Measurements from ENCODE around the gene CALHM6. TPM values are rescaled to one million over a fixed set of nuclear protein-coding genes. Genes with fewer than 3 reads are reported as not detected.

Gene CALHM6
- 1 to 10 TPM; 1.3 to 2.3 TPM for total RNA-seq

DNA sequence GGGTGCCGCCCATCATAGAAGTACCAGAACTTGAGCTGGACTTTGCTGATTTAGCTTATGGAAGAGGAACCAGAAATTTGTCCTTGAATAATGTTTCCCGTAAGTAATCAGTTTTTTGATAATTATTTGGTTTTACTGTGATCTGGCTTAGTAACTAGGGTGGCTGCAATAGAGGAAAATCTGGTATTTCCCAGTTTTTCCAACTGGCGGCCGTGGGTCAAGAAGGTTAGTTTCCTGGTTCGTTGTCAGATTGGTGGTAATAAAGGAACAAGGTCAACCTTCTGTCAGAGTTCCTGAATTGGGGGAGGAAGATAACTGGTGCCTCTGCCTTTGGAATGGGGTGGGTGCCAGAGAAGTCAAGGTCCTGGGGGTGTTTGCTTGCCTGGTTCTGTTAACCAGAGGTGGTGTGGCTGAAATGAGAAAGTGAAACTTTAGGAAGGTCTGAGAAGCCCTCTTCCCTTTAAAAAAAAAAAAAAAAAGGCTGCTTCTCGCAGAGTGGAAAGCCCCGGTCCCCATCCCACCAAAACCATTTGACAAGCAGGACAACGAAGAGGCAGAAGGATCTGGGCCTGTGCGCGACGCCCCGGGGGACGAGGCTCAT, at the start of gene CALHM6:
Gene CALHM6 (plus strand): TSS at position 45 of the 601 bp plus-strand sequence. CDS start 555 bp downstream, at position 600.
- Histone ChIP-seq H3K4me1 (peaks cover 15% of the 10 kb centered on the region), H3K36me3 (replicated peaks in 1 of 2; ENCODE audit: insufficient read depth in 1 of 2, low read depth in 2 of 2) (no peaks in the 10 kb centered on the region), H3K9me3 (no peaks in the 10 kb centered on the region), H3K27ac (peak within 1 kb of the TSS in 2 of 4 donors; percentile 8 to 24), H3K4me3 (peak within 1 kb of the TSS in 1 of 2 donors; percentile 17), H3K27me3 (peaks cover 0 to 9% of the 10 kb centered on the region in 2 donors)
- intact Hi-C loops (cut with DNase I): no loop called here
- ATAC-seq (peak; percentile 9), DNase-seq (no peak)
- WGBS, 2 donors: 40 to 51% methylated on average over 8 to 13 of the region's 13 CpGs
- TF ChIP-seq, protein P1, sequence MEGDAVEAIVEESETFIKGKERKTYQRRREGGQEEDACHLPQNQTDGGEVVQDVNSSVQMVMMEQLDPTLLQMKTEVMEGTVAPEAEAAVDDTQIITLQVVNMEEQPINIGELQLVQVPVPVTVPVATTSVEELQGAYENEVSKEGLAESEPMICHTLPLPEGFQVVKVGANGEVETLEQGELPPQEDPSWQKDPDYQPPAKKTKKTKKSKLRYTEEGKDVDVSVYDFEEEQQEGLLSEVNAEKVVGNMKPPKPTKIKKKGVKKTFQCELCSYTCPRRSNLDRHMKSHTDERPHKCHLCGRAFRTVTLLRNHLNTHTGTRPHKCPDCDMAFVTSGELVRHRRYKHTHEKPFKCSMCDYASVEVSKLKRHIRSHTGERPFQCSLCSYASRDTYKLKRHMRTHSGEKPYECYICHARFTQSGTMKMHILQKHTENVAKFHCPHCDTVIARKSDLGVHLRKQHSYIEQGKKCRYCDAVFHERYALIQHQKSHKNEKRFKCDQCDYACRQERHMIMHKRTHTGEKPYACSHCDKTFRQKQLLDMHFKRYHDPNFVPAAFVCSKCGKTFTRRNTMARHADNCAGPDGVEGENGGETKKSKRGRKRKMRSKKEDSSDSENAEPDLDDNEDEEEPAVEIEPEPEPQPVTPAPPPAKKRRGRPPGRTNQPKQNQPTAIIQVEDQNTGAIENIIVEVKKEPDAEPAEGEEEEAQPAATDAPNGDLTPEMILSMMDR (IDR thresholded peaks at IDR 0.05): no peak
- no peak for TF ChIP-seq POLR2A (IDR thresholded peaks at IDR 0.05)

DNA sequence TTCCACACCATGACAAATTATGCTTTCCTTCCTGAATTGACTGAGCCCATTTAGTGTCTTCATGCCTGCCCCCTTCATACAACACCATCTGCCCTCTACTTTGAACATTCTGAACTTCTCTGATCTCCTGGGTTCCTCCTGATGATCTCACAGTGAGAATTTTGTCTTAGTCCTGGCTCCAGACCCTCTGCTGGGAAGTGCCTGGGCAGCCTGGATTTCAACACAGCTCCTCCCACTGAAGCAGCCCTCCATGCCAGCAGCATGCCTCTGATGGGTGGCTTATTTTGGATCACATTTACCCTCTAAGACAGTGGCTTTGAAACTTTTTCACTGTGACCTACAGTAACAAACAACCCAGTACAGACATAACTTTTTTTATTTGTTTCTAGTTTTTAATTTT, 48.9 kb upstream of the CALHM6 start:
- no peak for ATAC-seq
- no peaks in the 10 kb centered on the region for H3K4me1 ChIP-seq
- intact Hi-C loops (cut with DNase I): no loop called here
- no peaks in the 10 kb centered on the region for H3K9me3 ChIP-seq
- no peak for TF ChIP-seq POLR2A (IDR thresholded peaks at IDR 0.05)
- TF ChIP-seq, protein P1 (IDR thresholded peaks at IDR 0.05): no peak
- H3K36me3 ChIP-seq (replicated peaks in 1 of 2; ENCODE audit: insufficient read depth in 1 of 2, low read depth in 2 of 2): no peaks in the 10 kb centered on the region
- no peaks in the 10 kb centered on the region for H3K27me3 ChIP-seq
- no peak overlapping the region for H3K4me3 ChIP-seq
- H3K27ac ChIP-seq: no peak overlapping the region
- no peak for DNase-seq

DNA sequence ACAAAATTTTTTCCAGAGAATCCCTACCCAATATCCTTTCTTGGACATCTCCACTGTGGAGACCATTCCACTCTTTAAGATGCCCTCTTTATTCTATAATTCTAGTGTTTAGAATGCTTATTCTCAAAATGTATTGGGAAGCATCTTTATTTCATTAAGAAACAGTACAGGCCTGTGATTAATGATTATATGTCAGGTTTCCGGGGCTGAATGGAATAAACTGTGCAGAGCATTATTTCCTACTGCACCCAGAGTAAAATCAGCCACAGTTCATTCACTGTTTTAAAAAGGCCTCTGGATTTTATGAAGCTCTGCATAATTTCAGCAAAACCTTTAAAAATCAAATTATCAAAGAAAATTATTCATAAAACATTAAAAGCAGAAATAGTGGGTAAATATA, 47.8 kb upstream of the CALHM6 start:
- no peaks in the 10 kb centered on the region for H3K9me3 ChIP-seq
- H3K4me3 ChIP-seq: no peak overlapping the region
- no peaks in the 10 kb centered on the region for H3K27me3 ChIP-seq
- H3K4me1 ChIP-seq: no peaks in the 10 kb centered on the region
- H3K36me3 ChIP-seq (replicated peaks in 1 of 2; ENCODE audit: insufficient read depth in 1 of 2, low read depth in 2 of 2): no peaks in the 10 kb centered on the region
- no peak for TF ChIP-seq POLR2A (IDR thresholded peaks at IDR 0.05)
- TF ChIP-seq, protein P1 (IDR thresholded peaks at IDR 0.05): no peak
- ATAC-seq (no peak), DNase-seq (no peak)
- 69 to 79% methylated on average over 1 of the region's 1 CpG for WGBS, 2 donors
- intact Hi-C loops (cut with DNase I): no loop called here
- H3K27ac ChIP-seq: no peak overlapping the region

DNA sequence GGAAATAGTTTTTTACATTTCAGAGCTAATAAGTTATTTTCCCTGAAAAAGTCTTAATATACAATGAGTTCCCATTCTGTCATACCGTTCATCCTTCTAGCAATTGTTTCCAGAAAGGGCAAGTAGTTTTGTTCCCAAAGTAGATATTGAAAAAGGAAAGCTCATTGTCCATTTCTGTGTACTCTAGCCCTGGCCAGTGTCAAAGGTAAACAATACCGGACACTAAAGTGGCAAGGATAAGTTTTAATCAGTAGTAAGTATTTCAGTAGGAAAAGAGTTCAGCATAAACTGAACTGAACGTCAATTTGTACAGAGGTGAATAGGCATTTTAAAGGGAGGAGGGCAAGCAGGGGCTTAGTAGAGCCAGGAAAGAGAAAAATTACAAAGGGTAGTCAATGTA, 43.5 kb upstream of the CALHM6 start:
- no peaks in the 10 kb centered on the region for H3K9me3 ChIP-seq
- no peaks in the 10 kb centered on the region for H3K36me3 ChIP-seq (replicated peaks in 1 of 2; ENCODE audit: insufficient read depth in 1 of 2, low read depth in 2 of 2)
- no peaks in the 10 kb centered on the region for H3K27me3 ChIP-seq
- 71 to 77% methylated on average over 3 of the region's 3 CpGs for WGBS, 2 donors
- DNase-seq (no peak), ATAC-seq (no peak)
- H3K27ac ChIP-seq: no peak overlapping the region
- no peak overlapping the region for H3K4me3 ChIP-seq
- intact Hi-C loops (cut with DNase I): no loop called here
- no peaks in the 10 kb centered on the region for H3K4me1 ChIP-seq
- no peak for TF ChIP-seq POLR2A (IDR thresholded peaks at IDR 0.05)
- TF ChIP-seq, protein P1 (IDR thresholded peaks at IDR 0.05): no peak

All from body of pancreas (tissue), 4 donors.